Panc1 (cell line): ENCODE measurements around the gene RNU7-1. TPM values are rescaled to one million over a fixed set of nuclear protein-coding genes. Genes with fewer than 3 reads are reported as not detected.

Experiments
- ATAC-seq: fragments of 200-7000 bp; cut with Tn5 transposase; 2 replicates; pipeline ENCODE4 v1.9.1; 2020; ENCODE audit warnings: mild to moderate bottlenecking, moderate library complexity
- BruUV-seq: library from RNA; stranded (reverse); fragments of 400-500 nt; replicated peaks from 2 replicates; lab custom pipeline; 2021; lab: Mats Ljungman, UMichigan
- CTCF ChIA-PET: fragments of 300-600 bp; sonication (Branson Sonifier 250); formaldehyde crosslinking; loops from one replicate; lab custom pipeline; 2022; ENCODE audit warnings: antibody characterized with exemption; lab: Charles Lee
- POLR2A ChIA-PET: fragments of 300-600 bp; sonication (Branson Sonifier 250); formaldehyde crosslinking; loops from one replicate; lab custom pipeline; 2022; ENCODE audit warnings: antibody characterized with exemption; lab: Charles Lee
- DNase-seq: peaks from one replicate; pipeline ENCODE4 v3.0.0-alpha.2; 2010; ENCODE audit warnings: low read depth, low spot score
- H3K27ac ChIP-seq: 2 replicates; pipeline ENCODE4 v1.5.1; 2011; ENCODE audit warnings: mild to moderate bottlenecking, low read length, inconsistent platforms
- H3K27me3 ChIP-seq: fragments of 200-500 bp; sonication (Bioruptor generic); 2 replicates; pipeline ENCODE4 v1.6.0; 2014; ENCODE audit warnings: low read length, inconsistent platforms; ENCODE audit not compliant: control insufficient read depth, insufficient read depth
- H3K36me3 ChIP-seq: fragments of 200-500 bp; sonication (Bioruptor generic); 2 replicates; pipeline ENCODE4 v1.5.1; 2014; ENCODE audit warnings: inconsistent platforms, mild to moderate bottlenecking, low read length, moderate library complexity; ENCODE audit not compliant: control insufficient read depth, insufficient read depth
- H3K4me1 ChIP-seq: 2 replicates; pipeline ENCODE4 v1.5.1; 2011; ENCODE audit warnings: inconsistent platforms, mild to moderate bottlenecking, low read length, moderate library complexity; ENCODE audit not compliant: control insufficient read depth, insufficient read depth
- H3K4me3 ChIP-seq, 2 experiments: 2 replicates each; pipeline ENCODE4 v1.5.1; 2011 to 2012; ENCODE audit warnings: low read depth in 2 of 2, low read length in 2 of 2, mild to moderate bottlenecking in 2 of 2, inconsistent platforms in 1 of 2, moderate library complexity in 1 of 2
- H3K9me3 ChIP-seq: fragments of 200-500 bp; sonication (Bioruptor generic); 2 replicates; pipeline ENCODE4 v1.5.1; 2014; ENCODE audit warnings: low read depth, mild to moderate bottlenecking, inconsistent platforms, low read length, moderate library complexity; ENCODE audit not compliant: control insufficient read depth, insufficient read depth
- POLR2AphosphoS5 ChIP-seq: IDR thresholded peaks from 2 replicates; pipeline ENCODE4 v1.6.1; 2012; ENCODE audit warnings: mild to moderate bottlenecking, low read depth, low read length, moderate library complexity
- SIN3A ChIP-seq: IDR thresholded peaks from 2 replicates; pipeline ENCODE4 v1.6.1; 2012; ENCODE audit warnings: low read depth, mild to moderate bottlenecking, low read length, moderate library complexity, borderline replicate concordance; ENCODE audit not compliant: insufficient read depth
- TCF7L2 ChIP-seq: IDR thresholded peaks from 2 replicates; pipeline ENCODE4 v1.6.1; 2011; ENCODE audit warnings: mild to moderate bottlenecking, low read depth, low read length, inconsistent platforms
- in situ Hi-C: cut with HindIII; loops from 2 replicates; pipeline ENCODE4 v1.10.0; 2016; ENCODE audit warnings: low sequenced_read_pairs, low pct_unique_long_range_greater_than_20kb
- intact Hi-C: fragments of 100-400 bp; cut with micrococcal nuclease; formaldehyde crosslinking; loops from one replicate; pipeline ENCODE4 v1.10.0; 2022; ENCODE audit not compliant: unreplicated experiment
- total RNA-seq: library from RNA; stranded (reverse); gene quantifications from one replicate; pipeline ENCODE4 v1.2.1, GENCODE V29; 2021; ENCODE audit not compliant: unreplicated experiment
- TF ChIP-seq, protein P1 (sequence below), 2 experiments: IDR thresholded peaks; 2 replicates each; pipeline ENCODE4 v1.6.1; 2011 to 2012; ENCODE audit warnings: low read depth in 2 of 2, control low read depth in 1 of 2, low read length in 1 of 2, mild to moderate bottlenecking in 1 of 2, moderate library complexity in 1 of 2; ENCODE audit not compliant: insufficient read depth in 1 of 2
- TF ChIP-seq, protein P2 (sequence below): fragments of 450-650 bp; IDR thresholded peaks from 2 replicates; pipeline ENCODE4 v1.5.1; 2017; ENCODE audit warnings: mild to moderate bottlenecking

RNU7-1 gene
- total RNA-seq, 1 experiment from 2014 or later = not detected

DNA sequence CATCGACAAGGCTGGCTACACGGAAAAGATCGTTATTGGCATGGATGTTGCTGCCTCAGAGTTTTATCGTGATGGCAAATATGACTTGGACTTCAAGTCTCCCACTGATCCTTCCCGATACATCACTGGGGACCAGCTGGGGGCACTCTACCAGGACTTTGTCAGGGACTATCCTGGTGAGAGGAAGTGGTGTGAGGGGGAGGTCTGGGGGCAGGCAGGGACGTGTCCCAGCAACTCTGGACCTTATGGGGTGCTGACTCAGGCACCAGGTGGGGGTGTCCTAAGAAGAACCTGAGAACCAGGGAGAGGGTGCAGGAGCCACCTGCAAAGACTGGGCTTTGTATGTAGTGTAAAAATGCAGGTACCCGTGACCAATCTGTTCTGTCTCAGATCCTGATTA is 24.0 kb upstream of the RNU7-1 start:
- no peak for DNase-seq
- TF ChIP-seq TCF7L2 (no peak), POLR2AphosphoS5 (no peak), SIN3A (no peak)
- TF ChIP-seq, protein P1, sequence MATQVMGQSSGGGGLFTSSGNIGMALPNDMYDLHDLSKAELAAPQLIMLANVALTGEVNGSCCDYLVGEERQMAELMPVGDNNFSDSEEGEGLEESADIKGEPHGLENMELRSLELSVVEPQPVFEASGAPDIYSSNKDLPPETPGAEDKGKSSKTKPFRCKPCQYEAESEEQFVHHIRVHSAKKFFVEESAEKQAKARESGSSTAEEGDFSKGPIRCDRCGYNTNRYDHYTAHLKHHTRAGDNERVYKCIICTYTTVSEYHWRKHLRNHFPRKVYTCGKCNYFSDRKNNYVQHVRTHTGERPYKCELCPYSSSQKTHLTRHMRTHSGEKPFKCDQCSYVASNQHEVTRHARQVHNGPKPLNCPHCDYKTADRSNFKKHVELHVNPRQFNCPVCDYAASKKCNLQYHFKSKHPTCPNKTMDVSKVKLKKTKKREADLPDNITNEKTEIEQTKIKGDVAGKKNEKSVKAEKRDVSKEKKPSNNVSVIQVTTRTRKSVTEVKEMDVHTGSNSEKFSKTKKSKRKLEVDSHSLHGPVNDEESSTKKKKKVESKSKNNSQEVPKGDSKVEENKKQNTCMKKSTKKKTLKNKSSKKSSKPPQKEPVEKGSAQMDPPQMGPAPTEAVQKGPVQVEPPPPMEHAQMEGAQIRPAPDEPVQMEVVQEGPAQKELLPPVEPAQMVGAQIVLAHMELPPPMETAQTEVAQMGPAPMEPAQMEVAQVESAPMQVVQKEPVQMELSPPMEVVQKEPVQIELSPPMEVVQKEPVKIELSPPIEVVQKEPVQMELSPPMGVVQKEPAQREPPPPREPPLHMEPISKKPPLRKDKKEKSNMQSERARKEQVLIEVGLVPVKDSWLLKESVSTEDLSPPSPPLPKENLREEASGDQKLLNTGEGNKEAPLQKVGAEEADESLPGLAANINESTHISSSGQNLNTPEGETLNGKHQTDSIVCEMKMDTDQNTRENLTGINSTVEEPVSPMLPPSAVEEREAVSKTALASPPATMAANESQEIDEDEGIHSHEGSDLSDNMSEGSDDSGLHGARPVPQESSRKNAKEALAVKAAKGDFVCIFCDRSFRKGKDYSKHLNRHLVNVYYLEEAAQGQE (IDR thresholded peaks at IDR 0.05; ENCODE audit: insufficient read depth in 1 of 2, low read depth in 2 of 2, low read length in 1 of 2) = no peak
- TF ChIP-seq, protein P2, sequence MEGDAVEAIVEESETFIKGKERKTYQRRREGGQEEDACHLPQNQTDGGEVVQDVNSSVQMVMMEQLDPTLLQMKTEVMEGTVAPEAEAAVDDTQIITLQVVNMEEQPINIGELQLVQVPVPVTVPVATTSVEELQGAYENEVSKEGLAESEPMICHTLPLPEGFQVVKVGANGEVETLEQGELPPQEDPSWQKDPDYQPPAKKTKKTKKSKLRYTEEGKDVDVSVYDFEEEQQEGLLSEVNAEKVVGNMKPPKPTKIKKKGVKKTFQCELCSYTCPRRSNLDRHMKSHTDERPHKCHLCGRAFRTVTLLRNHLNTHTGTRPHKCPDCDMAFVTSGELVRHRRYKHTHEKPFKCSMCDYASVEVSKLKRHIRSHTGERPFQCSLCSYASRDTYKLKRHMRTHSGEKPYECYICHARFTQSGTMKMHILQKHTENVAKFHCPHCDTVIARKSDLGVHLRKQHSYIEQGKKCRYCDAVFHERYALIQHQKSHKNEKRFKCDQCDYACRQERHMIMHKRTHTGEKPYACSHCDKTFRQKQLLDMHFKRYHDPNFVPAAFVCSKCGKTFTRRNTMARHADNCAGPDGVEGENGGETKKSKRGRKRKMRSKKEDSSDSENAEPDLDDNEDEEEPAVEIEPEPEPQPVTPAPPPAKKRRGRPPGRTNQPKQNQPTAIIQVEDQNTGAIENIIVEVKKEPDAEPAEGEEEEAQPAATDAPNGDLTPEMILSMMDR = no peak
- H3K4me1 ChIP-seq = peaks cover 3% of the 10 kb centered on the region
- in situ Hi-C loops = no loop called here
- no TSS peak for BruUV-seq
- H3K9me3 ChIP-seq = no peaks in the 10 kb centered on the region
- intact Hi-C loops = no loop called here
- ChIA-PET CTCF (no interaction called here), POLR2A (interaction anchor here (0.6 kb wide), 1 partner anchor 9 kb away, joined by 4 read pairs; no protein-coding TSS in a partner anchor)
- H3K27ac ChIP-seq = no peak overlapping the region
- no peaks in the 10 kb centered on the region; the same call in 1 of the 2 replicates for H3K36me3 ChIP-seq
- no peaks in the 10 kb centered on the region for H3K27me3 ChIP-seq
- no peak for ATAC-seq
- H3K4me3 ChIP-seq = no peak overlapping the region

DNA sequence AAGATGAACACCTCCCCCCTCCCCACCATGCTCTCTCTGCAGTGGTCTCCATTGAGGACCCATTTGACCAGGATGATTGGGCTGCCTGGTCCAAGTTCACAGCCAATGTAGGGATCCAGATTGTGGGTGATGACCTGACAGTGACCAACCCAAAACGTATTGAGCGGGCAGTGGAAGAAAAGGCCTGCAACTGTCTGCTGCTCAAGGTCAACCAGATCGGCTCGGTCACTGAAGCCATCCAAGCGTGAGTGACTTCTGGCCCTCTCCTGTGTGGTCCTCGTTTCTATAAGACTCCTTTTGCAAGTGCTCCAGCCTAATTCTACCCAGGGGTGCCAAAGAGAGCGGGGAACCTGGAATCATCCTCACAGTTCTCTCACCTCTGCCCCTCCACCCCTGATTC is 22.1 kb upstream of the RNU7-1 start:
- Histone ChIP-seq H3K27me3 (no peaks in the 10 kb centered on the region), H3K4me1 (peaks cover 20% of the 10 kb centered on the region), H3K4me3 (no peak overlapping the region), H3K36me3 (no peaks in the 10 kb centered on the region), H3K27ac (no peak overlapping the region), H3K9me3 (no peaks in the 10 kb centered on the region)
- no TSS peak for BruUV-seq
- ATAC-seq (no peak), DNase-seq (no peak)
- TF ChIP-seq TCF7L2 (no peak), POLR2AphosphoS5 (no peak), SIN3A (no peak)
- TF ChIP-seq, protein P1 (IDR thresholded peaks at IDR 0.05; ENCODE audit: insufficient read depth in 1 of 2, low read depth in 2 of 2, low read length in 1 of 2) = no peak
- TF ChIP-seq, protein P2 = no peak
- ChIA-PET CTCF (no interaction called here), POLR2A (no interaction called here)
- in situ Hi-C loops (no loop called here), intact Hi-C loops (no loop called here)
